CD14-positive monocyte (primary cell): Measurements from ENCODE around the gene HS6ST2. TPM values are rescaled to one million over a fixed set of nuclear protein-coding genes. Genes with fewer than 3 reads are reported as not detected.

ENCODE experiments used
- DNase-seq, 3 donors: peaks; one replicate each; pipeline ENCODE4 v3.0.0-alpha.2; 2011 to 2022
- H2AFZ ChIP-seq: 2 replicates; pipeline ENCODE4 v1.6.0; 2012; ENCODE audit warnings: mild to moderate bottlenecking, low read depth, low read length, inconsistent platforms; ENCODE audit not compliant: insufficient read depth, poor library complexity, severe bottlenecking
- H3K27ac ChIP-seq, 2 donors: 1 replicate in 1 of 2; 2 replicates in 1 of 2; pipeline ENCODE4 v1.5.1; 2012 to 2013; ENCODE audit warnings: low read length in 2 of 2, control low read depth in 1 of 2, inconsistent platforms in 1 of 2, low read depth in 1 of 2, mild to moderate bottlenecking in 1 of 2
- H3K27me3 ChIP-seq, 2 donors: one replicate each; pipeline versions ENCODE4 v1.6.0 to v1.6.1; 2011 to 2013; ENCODE audit warnings: low read length in 2 of 2; ENCODE audit not compliant: control insufficient read depth in 2 of 2, insufficient read depth in 2 of 2
- H3K36me3 ChIP-seq, 2 donors: replicated peaks in 1 of 2; 1 replicate in 1 of 2; 2 replicates in 1 of 2; pipeline versions ENCODE4 v1.5.1 to v1.6.1; 2012 to 2013; ENCODE audit warnings: low read length in 2 of 2, control low read depth in 1 of 2, inconsistent platforms in 1 of 2, mild to moderate bottlenecking in 1 of 2; ENCODE audit not compliant: insufficient read depth in 2 of 2, control insufficient read depth in 1 of 2
- H3K4me1 ChIP-seq, 2 donors: 1 replicate in 1 of 2; 2 replicates in 1 of 2; pipeline versions ENCODE4 v1.5.1 to v1.6.1; 2012 to 2013; ENCODE audit warnings: low read length in 2 of 2, control low read depth in 1 of 2, inconsistent platforms in 1 of 2, mild to moderate bottlenecking in 1 of 2, moderate library complexity in 1 of 2; ENCODE audit not compliant: insufficient read depth in 2 of 2, control insufficient read depth in 1 of 2
- H3K4me2 ChIP-seq: replicated peaks from 2 replicates; pipeline ENCODE3; 2012; ENCODE audit warnings: low read length, moderate library complexity, mild to moderate bottlenecking; ENCODE audit not compliant: poor library complexity, severe bottlenecking; ENCODE audit errors: extremely low read depth
- H3K4me3 ChIP-seq, 3 experiments: fragments of 200-600 bp in 1 of 3; sonication (generic) in 1 of 3; replicated peaks in 1 of 3; 1 replicate in 2 of 3; 2 replicates in 1 of 3; pipeline ENCODE4 v1.5.1; 2011 to 2013; ENCODE audit warnings: low read length in 3 of 3, mild to moderate bottlenecking in 3 of 3, control low read depth in 2 of 3, low read depth in 2 of 3, inconsistent platforms in 1 of 3, moderate library complexity in 1 of 3
- H3K79me2 ChIP-seq: 2 replicates; pipeline ENCODE4 v1.6.0; 2012; ENCODE audit warnings: mild to moderate bottlenecking, control low read depth, inconsistent platforms, low read length, moderate library complexity; ENCODE audit not compliant: insufficient read depth
- H3K9ac ChIP-seq: 2 replicates; pipeline ENCODE4 v1.6.0; 2017; ENCODE audit warnings: low read length, mild to moderate bottlenecking; ENCODE audit not compliant: insufficient read depth, poor library complexity, severe bottlenecking
- H3K9me3 ChIP-seq, 2 donors: replicated peaks in 1 of 2; 1 replicate in 1 of 2; 2 replicates in 1 of 2; pipeline versions ENCODE4 v1.5.1 to v1.6.1; 2012 to 2013; ENCODE audit warnings: low read length in 2 of 2, control low read depth in 1 of 2; ENCODE audit not compliant: control insufficient read depth in 1 of 2, insufficient read depth in 1 of 2
- H4K20me1 ChIP-seq: 2 replicates; pipeline ENCODE4 v1.6.0; 2012; ENCODE audit warnings: mild to moderate bottlenecking, low read length, control low read depth, moderate library complexity; ENCODE audit not compliant: insufficient read depth
- H3K27ac Mint-ChIP-seq, 7 donors: one replicate each; pipeline ENCODE4 v1.8.0; 2020; ENCODE audit warnings: mild to moderate bottlenecking in 7 of 7, mixed read lengths in 7 of 7, moderate library complexity in 6 of 7, inconsistent platforms in 2 of 7
- H3K27me3 Mint-ChIP-seq, 3 donors: one replicate each; pipeline ENCODE4 v1.8.0; 2021 to 2022; ENCODE audit warnings: low read depth in 3 of 3, mild to moderate bottlenecking in 3 of 3, mixed read lengths in 3 of 3, moderate library complexity in 3 of 3, inconsistent platforms in 1 of 3
- H3K36me3 Mint-ChIP-seq, 2 donors: one replicate each; pipeline ENCODE4 v1.8.0; 2020; ENCODE audit warnings: mixed read lengths in 2 of 2, inconsistent platforms in 1 of 2, mild to moderate bottlenecking in 1 of 2
- H3K4me1 Mint-ChIP-seq: one replicate; pipeline ENCODE4 v1.8.0; 2020; ENCODE audit warnings: mild to moderate bottlenecking, mixed read lengths
- H3K4me3 Mint-ChIP-seq, 2 donors: one replicate each; pipeline ENCODE4 v1.8.0; 2020; ENCODE audit warnings: mild to moderate bottlenecking in 2 of 2, mixed read lengths in 2 of 2, moderate library complexity in 1 of 2
- H3K9me3 Mint-ChIP-seq, 7 donors: one replicate each; pipeline ENCODE4 v1.8.0; 2020 to 2022; ENCODE audit warnings: mixed read lengths in 7 of 7, mild to moderate bottlenecking in 6 of 7, moderate library complexity in 6 of 7, inconsistent platforms in 2 of 7
- WGBS: methylation state at CpG from one replicate; pipeline ENCODE4 v1.1.5; 2013; ENCODE audit warnings: missing lambda C conversion rate; ENCODE audit not compliant: insufficient coverage; 5-methylcytosine and 5-hydroxymethylcytosine counted together
- intact Hi-C, 2 donors: fragments of 100-400 bp; cut with micrococcal nuclease; formaldehyde crosslinking; loops; one replicate each; pipeline versions ENCODE4 v1.15.0 to v1.15.1; 2023
- polyA plus RNA-seq, 3 donors: library from polyadenylated mRNA; depleted of rRNA in 1 of 3; unstranded in 2 of 3; stranded (reverse) in 1 of 3; fragments of 300-500 nt in 2 of 3; fragments of >200 nt in 1 of 3; fragmentation: Illumina TruSeq in 2 of 3; gene quantifications; 1 replicate in 2 of 3; 2 replicates in 1 of 3; pipeline ENCODE4 v1.2.3, GENCODE V29; 2012 to 2021
- TF ChIP-seq, protein P1 (sequence below): fragments of 200-600 bp; IDR thresholded peaks from one replicate; pipeline ENCODE4 v1.8.0; 2022; ENCODE audit warnings: antibody characterized with exemption, mild to moderate bottlenecking

The HS6ST2 gene
- polyA plus RNA-seq, 3 donors: not detected

DNA sequence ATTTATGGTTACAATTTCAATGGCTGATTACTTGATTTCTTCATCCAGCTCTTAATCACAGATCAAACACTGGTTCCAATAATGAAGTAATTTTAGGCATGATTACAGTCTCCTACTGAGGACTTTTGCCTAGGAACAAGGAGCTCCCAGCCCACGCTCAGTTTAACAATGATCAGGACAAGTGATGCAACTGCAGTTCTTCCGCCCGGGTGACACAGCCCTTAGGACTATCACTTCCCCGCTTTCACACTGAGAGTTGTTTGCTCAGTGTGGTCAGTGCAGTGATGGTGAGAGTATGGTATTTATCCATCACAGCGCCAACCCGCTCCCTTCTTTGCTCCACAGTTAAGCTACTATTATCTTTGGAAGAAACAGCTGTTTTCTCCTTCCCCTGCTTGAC, 266.4 kb downstream of the HS6ST2 start:
- no peak overlapping the region for H2AFZ ChIP-seq
- peaks cover 11 to 14% of the 10 kb centered on the region in 2 donors for H3K4me1 ChIP-seq
- Mint-ChIP-seq H3K9me3 (peaks cover 0 to 2% (median 0%) of the 10 kb centered on the region in 7 donors), H3K4me3 (peak overlapping the region in 1 of 2 donors; percentile 5), H3K27ac (no peak overlapping the region), H3K4me1 (peaks cover 17% of the 10 kb centered on the region), H3K27me3 (peaks cover 2 to 13% (median 4%) of the 10 kb centered on the region in 3 donors), H3K36me3 (no peaks in the 10 kb centered on the region)
- no peak overlapping the region for H3K27ac ChIP-seq
- TF ChIP-seq, protein P1, sequence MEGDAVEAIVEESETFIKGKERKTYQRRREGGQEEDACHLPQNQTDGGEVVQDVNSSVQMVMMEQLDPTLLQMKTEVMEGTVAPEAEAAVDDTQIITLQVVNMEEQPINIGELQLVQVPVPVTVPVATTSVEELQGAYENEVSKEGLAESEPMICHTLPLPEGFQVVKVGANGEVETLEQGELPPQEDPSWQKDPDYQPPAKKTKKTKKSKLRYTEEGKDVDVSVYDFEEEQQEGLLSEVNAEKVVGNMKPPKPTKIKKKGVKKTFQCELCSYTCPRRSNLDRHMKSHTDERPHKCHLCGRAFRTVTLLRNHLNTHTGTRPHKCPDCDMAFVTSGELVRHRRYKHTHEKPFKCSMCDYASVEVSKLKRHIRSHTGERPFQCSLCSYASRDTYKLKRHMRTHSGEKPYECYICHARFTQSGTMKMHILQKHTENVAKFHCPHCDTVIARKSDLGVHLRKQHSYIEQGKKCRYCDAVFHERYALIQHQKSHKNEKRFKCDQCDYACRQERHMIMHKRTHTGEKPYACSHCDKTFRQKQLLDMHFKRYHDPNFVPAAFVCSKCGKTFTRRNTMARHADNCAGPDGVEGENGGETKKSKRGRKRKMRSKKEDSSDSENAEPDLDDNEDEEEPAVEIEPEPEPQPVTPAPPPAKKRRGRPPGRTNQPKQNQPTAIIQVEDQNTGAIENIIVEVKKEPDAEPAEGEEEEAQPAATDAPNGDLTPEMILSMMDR: no peak
- no peaks in the 10 kb centered on the region for H3K79me2 ChIP-seq
- intact Hi-C loops: no loop called here
- H3K4me3 ChIP-seq: no peak overlapping the region
- WGBS: no CpG with 5 or more reads among the region's 6 CpGs
- no peak overlapping the region for H3K9ac ChIP-seq
- H3K4me2 ChIP-seq: no peak overlapping the region
- H3K27me3 ChIP-seq: peaks cover 0 to 4% of the 10 kb centered on the region in 2 donors
- no peaks in the 10 kb centered on the region for H4K20me1 ChIP-seq
- DNase-seq: peak; percentile 1 to 18 (median 6)
- no peaks in the 10 kb centered on the region for H3K9me3 ChIP-seq
- no peaks in the 10 kb centered on the region for H3K36me3 ChIP-seq

DNA sequence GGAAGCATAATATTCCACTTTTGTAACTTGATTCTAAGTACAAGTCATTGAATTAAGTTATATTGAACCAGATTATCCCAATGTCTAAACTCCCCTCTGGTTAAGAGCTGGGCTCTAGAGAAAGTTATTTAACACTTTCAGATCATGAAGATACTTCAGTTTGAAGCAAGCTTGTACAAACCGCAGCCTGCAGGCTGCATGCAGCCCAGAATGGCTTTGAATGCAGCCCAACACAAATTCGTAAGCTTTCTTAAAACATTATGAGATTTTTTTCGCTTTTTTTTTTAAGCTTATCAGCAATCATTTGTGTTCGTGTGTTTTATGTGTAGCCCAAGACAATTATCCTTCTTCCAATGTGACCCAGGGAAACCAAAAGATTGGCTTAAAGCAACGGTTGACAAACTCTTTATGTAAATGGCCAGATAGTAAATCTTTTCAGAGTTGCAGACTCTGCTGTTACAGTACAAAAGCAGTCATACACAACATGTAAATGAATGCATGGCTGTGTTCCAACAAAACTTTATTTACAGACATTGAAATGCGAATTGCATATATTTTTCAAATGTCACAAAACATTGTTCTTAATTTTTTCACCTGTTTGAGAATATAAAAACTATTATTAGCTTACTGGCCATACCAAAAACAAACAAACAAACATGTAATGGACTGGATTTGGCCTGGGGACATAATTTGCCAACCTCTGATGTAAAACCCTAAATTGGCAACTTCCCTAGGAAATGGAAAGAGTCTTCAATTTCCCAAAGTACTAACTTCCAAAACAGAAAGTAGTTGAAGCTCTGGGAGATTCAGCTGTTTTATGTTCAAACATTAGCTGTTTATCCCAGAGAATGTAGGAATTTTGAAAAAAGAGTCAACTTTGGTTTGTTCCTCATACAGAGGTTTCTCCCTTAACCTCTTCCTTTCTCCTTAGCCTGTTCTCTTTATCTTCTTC, 268.5 kb downstream of the HS6ST2 start:
- Histone ChIP-seq H3K4me1 (peaks cover 11 to 14% of the 10 kb centered on the region in 2 donors), H3K4me3 (no peak overlapping the region), H3K4me2 (no peak overlapping the region), H4K20me1 (no peaks in the 10 kb centered on the region), H3K27me3 (peaks cover 0 to 2% of the 10 kb centered on the region in 2 donors), H3K9ac (no peak overlapping the region), H3K36me3 (no peaks in the 10 kb centered on the region), H3K9me3 (no peaks in the 10 kb centered on the region), H3K27ac (no peak overlapping the region), H2AFZ (no peak overlapping the region), H3K79me2 (no peaks in the 10 kb centered on the region)
- DNase-seq: no peak
- no peak overlapping the region for H3K4me3 Mint-ChIP-seq
- TF ChIP-seq, protein P1: no peak
- peaks cover under 1 to 9% (median 1%) of the 10 kb centered on the region in 3 donors for H3K27me3 Mint-ChIP-seq
- peaks cover 0 to 2% (median 0%) of the 10 kb centered on the region in 7 donors for H3K9me3 Mint-ChIP-seq
- peaks cover 17% of the 10 kb centered on the region for H3K4me1 Mint-ChIP-seq
- H3K27ac Mint-ChIP-seq: no peak overlapping the region
- WGBS: 100% methylated on average over 1 of the region's 6 CpGs
- intact Hi-C loops: no loop called here
- no peaks in the 10 kb centered on the region for H3K36me3 Mint-ChIP-seq
